ENCODE measurements around the gene CHST12. TPM values are rescaled to one million over a fixed set of nuclear protein-coding genes. Genes with fewer than 3 reads are reported as not detected.
"Not testable (repeated sequence)": the region's sequence is repeated elsewhere in the genome, so short reads cannot be mapped to it uniquely, and the experiment has no call there.

The CHST12 gene
- total and polyA plus RNA-seq, 2 donors (not counting 1 experiment from before 2014, with no cell fraction given): 25.4 to 27.1 TPM

- Histone ChIP-seq H3K9me3 (ENCODE audit: control extremely low read depth in 1 of 3, control insufficient read depth in 2 of 3, insufficient read depth in 1 of 3, low read length in 2 of 3) (no peaks in the 10 kb centered on the region), H3K79me2 (ENCODE audit: control insufficient read depth, insufficient read depth, low read length) (peaks cover 57% of the 10 kb centered on the region), H4K20me1 (ENCODE audit: control insufficient read depth, insufficient read depth, low read length, poor library complexity, severe bottlenecking) (peaks cover 70% of the 10 kb centered on the region), H3K4me2 (replicated peaks; ENCODE audit: low read depth, low read length, poor library complexity, severe bottlenecking) (no peak overlapping the region), H3K4me1 (ENCODE audit: control insufficient read depth in 2 of 2, insufficient read depth in 2 of 2, low read length in 2 of 2) (no peaks in the 10 kb centered on the region), H3K4me3 (ENCODE audit: control extremely low read depth in 1 of 5, extremely low read depth in 1 of 5, insufficient read depth in 1 of 5, low read depth in 2 of 5, low read length in 4 of 5) (no peak overlapping the region), H3K27me3 (replicated peaks in 1 of 4; ENCODE audit: control extremely low read depth in 1 of 4, control insufficient read depth in 3 of 4, insufficient read depth in 4 of 4, low read length in 3 of 4) (no peaks in the 10 kb centered on the region), H2AFZ (ENCODE audit: insufficient read depth, low read depth, low read length, poor library complexity, severe bottlenecking) (no peak overlapping the region), H3K9ac (ENCODE audit: low read length) (no peak overlapping the region), H3K27ac (ENCODE audit: low read length in 2 of 2) (no peak overlapping the region), H3K36me3 (replicated peaks in 1 of 2; ENCODE audit: control extremely low read depth in 1 of 2, control insufficient read depth in 1 of 2, extremely low read depth in 1 of 2, insufficient read depth in 2 of 2, low read length in 1 of 2) (peaks cover 1 to 91% of the 10 kb centered on the region in 2 experiments)
- no peak for TF ChIP-seq EZH2 (IDR thresholded peaks at IDR 0.05; ENCODE audit: borderline replicate concordance, insufficient read depth, low read depth, low read length, poor library complexity, severe bottlenecking)
- WGBS (ENCODE audit: insufficient coverage): 97% methylated on average over 26 of the region's 27 CpGs
- H3K27ac Mint-ChIP-seq: no peak overlapping the region
- no peaks in the 10 kb centered on the region for H3K27me3 Mint-ChIP-seq
- no peaks in the 10 kb centered on the region for H3K9me3 Mint-ChIP-seq (ENCODE audit: insufficient read depth)
- intact Hi-C loops (cut with micrococcal nuclease): no loop called here
- H3K4me1 Mint-ChIP-seq: no peaks in the 10 kb centered on the region
- ChIA-PET POLR2A (interaction anchor here (0.6 kb wide), 1 partner anchor 42 kb away, joined by 7 read pairs; no protein-coding TSS in a partner anchor), CTCF (interaction anchor here (0.5 kb wide), 1 partner anchor 45 kb away, joined by 3 read pairs; no protein-coding TSS in a partner anchor)
- DNase-seq (no peak), ATAC-seq (ENCODE audit: low read depth) (no peak)
- H3K4me3 Mint-ChIP-seq: no peak overlapping the region
Measured at GRCh38 chr7:2376351-2377154, 26.9 kb upstream of the CHST12 start.

- no CpG with 5 or more reads among the region's 18 CpGs for WGBS (ENCODE audit: insufficient coverage)
Measured at GRCh38 chr7:2377492-2377891, 25.9 kb upstream of the CHST12 start.

GRCh38 chr7:2378125-2378524 is 25.3 kb upstream of the CHST12 start:
- H3K4me2 ChIP-seq (replicated peaks; ENCODE audit: low read depth, low read length, poor library complexity, severe bottlenecking); H3K27me3 Mint-ChIP-seq; H3K9me3 Mint-ChIP-seq (ENCODE audit: insufficient read depth); H3K27ac Mint-ChIP-seq; intact Hi-C loops (cut with micrococcal nuclease); POLR2A ChIA-PET; H3K4me3 ChIP-seq (ENCODE audit: control extremely low read depth in 1 of 5, extremely low read depth in 1 of 5, insufficient read depth in 1 of 5, low read depth in 2 of 5, low read length in 4 of 5); CTCF ChIA-PET; H3K9ac ChIP-seq (ENCODE audit: low read length); ATAC-seq (ENCODE audit: low read depth); H2AFZ ChIP-seq (ENCODE audit: insufficient read depth, low read depth, low read length, poor library complexity, severe bottlenecking); H3K4me1 ChIP-seq (ENCODE audit: control insufficient read depth in 2 of 2, insufficient read depth in 2 of 2, low read length in 2 of 2); H3K27me3 ChIP-seq (replicated peaks in 1 of 4; ENCODE audit: control extremely low read depth in 1 of 4, control insufficient read depth in 3 of 4, insufficient read depth in 4 of 4, low read length in 3 of 4); H3K27ac ChIP-seq (ENCODE audit: low read length in 2 of 2); H3K4me3 Mint-ChIP-seq; DNase-seq; H3K9me3 ChIP-seq (ENCODE audit: control extremely low read depth in 1 of 3, control insufficient read depth in 2 of 3, insufficient read depth in 1 of 3, low read length in 2 of 3); H3K4me1 Mint-ChIP-seq: not testable (repeated sequence)
- Histone ChIP-seq H3K36me3 (replicated peaks in 1 of 2; ENCODE audit: control extremely low read depth in 1 of 2, control insufficient read depth in 1 of 2, extremely low read depth in 1 of 2, insufficient read depth in 2 of 2, low read length in 1 of 2) (peaks cover 1 to 83% of the 10 kb centered on the region in 2 experiments), H4K20me1 (ENCODE audit: control insufficient read depth, insufficient read depth, low read length, poor library complexity, severe bottlenecking) (peaks cover 68% of the 10 kb centered on the region), H3K79me2 (ENCODE audit: control insufficient read depth, insufficient read depth, low read length) (peaks cover 42% of the 10 kb centered on the region)
- 94% methylated on average over 11 of the region's 18 CpGs for WGBS (ENCODE audit: insufficient coverage)

More at GRCh38 chr7:2377492-2377891, 25.9 kb upstream of the CHST12 start:
- H3K27ac Mint-ChIP-seq; H3K9me3 Mint-ChIP-seq (ENCODE audit: insufficient read depth); ATAC-seq (ENCODE audit: low read depth); H3K4me3 Mint-ChIP-seq; H3K9ac ChIP-seq (ENCODE audit: low read length); intact Hi-C loops (cut with micrococcal nuclease); H3K4me2 ChIP-seq (replicated peaks; ENCODE audit: low read depth, low read length, poor library complexity, severe bottlenecking); H3K27ac ChIP-seq (ENCODE audit: low read length in 2 of 2); CTCF ChIA-PET; H3K27me3 ChIP-seq (replicated peaks in 1 of 4; ENCODE audit: control extremely low read depth in 1 of 4, control insufficient read depth in 3 of 4, insufficient read depth in 4 of 4, low read length in 3 of 4); H3K27me3 Mint-ChIP-seq; H2AFZ ChIP-seq (ENCODE audit: insufficient read depth, low read depth, low read length, poor library complexity, severe bottlenecking); H3K4me1 Mint-ChIP-seq; H3K9me3 ChIP-seq (ENCODE audit: control extremely low read depth in 1 of 3, control insufficient read depth in 2 of 3, insufficient read depth in 1 of 3, low read length in 2 of 3); POLR2A ChIA-PET; H3K4me3 ChIP-seq (ENCODE audit: control extremely low read depth in 1 of 5, extremely low read depth in 1 of 5, insufficient read depth in 1 of 5, low read depth in 2 of 5, low read length in 4 of 5); H3K4me1 ChIP-seq (ENCODE audit: control insufficient read depth in 2 of 2, insufficient read depth in 2 of 2, low read length in 2 of 2); DNase-seq: not testable (repeated sequence)
- peaks cover 70% of the 10 kb centered on the region for H4K20me1 ChIP-seq (ENCODE audit: control insufficient read depth, insufficient read depth, low read length, poor library complexity, severe bottlenecking)
- peaks cover 1 to 87% of the 10 kb centered on the region in 2 experiments for H3K36me3 ChIP-seq (replicated peaks in 1 of 2; ENCODE audit: control extremely low read depth in 1 of 2, control insufficient read depth in 1 of 2, extremely low read depth in 1 of 2, insufficient read depth in 2 of 2, low read length in 1 of 2)
- peaks cover 49% of the 10 kb centered on the region for H3K79me2 ChIP-seq (ENCODE audit: control insufficient read depth, insufficient read depth, low read length)
